K562 (cell line): Measurements from ENCODE around the gene CRYBG2. TPM values are rescaled to one million over a fixed set of nuclear protein-coding genes. Genes with fewer than 3 reads are reported as not detected.

ENCODE experiments used
- CC2D1A ChIP-seq: fragments of 450-650 bp; IDR thresholded peaks from 2 replicates; pipeline ENCODE4 v1.6.1; 2017; ENCODE audit warnings: mild to moderate bottlenecking
- COPS2 ChIP-seq: fragments of 450-650 bp; conservative IDR thresholded peaks from 2 replicates; pipeline ENCODE4 v1.6.1; 2016; ENCODE audit warnings: mild to moderate bottlenecking, moderate library complexity
- FOXM1 ChIP-seq, 2 experiments: fragments of 450-650 bp in 1 of 2; sonication (generic) in 1 of 2; formaldehyde crosslinking in 1 of 2; IDR thresholded peaks; 2 replicates each; pipeline versions ENCODE4 v1.6.1 to v1.9.0; 2017 to 2022; ENCODE audit warnings: low read depth in 2 of 2, mild to moderate bottlenecking in 2 of 2, missing genetic modification reagents in 1 of 2, moderate library complexity in 1 of 2
- MAZ ChIP-seq, 2 experiments: fragments of 450-650 bp in 1 of 2; sonication (generic) in 1 of 2; formaldehyde crosslinking; IDR thresholded peaks in 1 of 2; conservative IDR thresholded peaks in 1 of 2; 2 replicates each; pipeline versions ENCODE4 v1.4.0 to v1.5.0; 2020; ENCODE audit warnings: mild to moderate bottlenecking in 1 of 2, missing genetic modification reagents in 1 of 2
- MECOM ChIP-seq: fragments of 250-450 bp; sonication (Bioruptor Pico); IDR thresholded peaks from 2 replicates; pipeline ENCODE4 v1.8.0; 2022; ENCODE audit warnings: inconsistent platforms
- MTA3 ChIP-seq: fragments of 450-650 bp; formaldehyde crosslinking; IDR thresholded peaks from 2 replicates; pipeline ENCODE4 v1.6.1; 2017; ENCODE audit warnings: mild to moderate bottlenecking, borderline replicate concordance
- MXI1 ChIP-seq: IDR thresholded peaks from 2 replicates; pipeline ENCODE4 v1.6.1; 2011; ENCODE audit warnings: low read depth, mild to moderate bottlenecking, improper control_type of control experiment, low read length
- NCOR1 ChIP-seq: fragments of 450-650 bp; IDR thresholded peaks from 2 replicates; pipeline ENCODE4 v1.6.1; 2016; ENCODE audit warnings: mild to moderate bottlenecking, moderate library complexity
- SP1 ChIP-seq: sonication (generic); formaldehyde crosslinking; IDR thresholded peaks from 2 replicates; pipeline ENCODE4 v1.8.1; 2022; ENCODE audit warnings: mild to moderate bottlenecking, missing genetic modification reagents
- SRSF3 ChIP-seq: fragments of 200-400 bp; formaldehyde crosslinking; IDR thresholded peaks from 2 replicates; pipeline ENCODE4 v1.6.1; 2016; ENCODE audit warnings: mild to moderate bottlenecking, low read length, moderate library complexity; ENCODE audit not compliant: insufficient read depth
- STAT5A ChIP-seq: IDR thresholded peaks from 2 replicates; pipeline ENCODE4 v1.6.1; 2012; ENCODE audit warnings: low read length, inconsistent platforms, borderline replicate concordance
- TSC22D4 ChIP-seq: fragments of 450-650 bp; IDR thresholded peaks from 2 replicates; pipeline ENCODE4 v1.6.1; 2016; ENCODE audit warnings: missing genetic modification characterization, missing biosample characterization, control low read depth
- ZNF133 ChIP-seq: fragments of 250-450 bp; sonication (Bioruptor Pico); IDR thresholded peaks from 2 replicates; pipeline ENCODE4 v1.4.0; 2020; ENCODE audit warnings: mild to moderate bottlenecking
- ZNF57 ChIP-seq: fragments of 450-650 bp; formaldehyde crosslinking; IDR thresholded peaks from 2 replicates; pipeline ENCODE4 v1.4.0; 2020; ENCODE audit warnings: mild to moderate bottlenecking, moderate library complexity
- ZNF583 ChIP-seq: fragments of 250-450 bp; sonication (Bioruptor Pico); IDR thresholded peaks from 2 replicates; pipeline ENCODE4 v1.4.0; 2020
- polyA plus RNA-seq, 8 experiments: library from polyadenylated mRNA; depleted of rRNA in 4 of 8; stranded (reverse) in 5 of 8; unstranded in 3 of 8; fragments of >200 nt; fragmentation: Nextera tagmentation in 2 of 8; fragmentation: Illumina TruSeq in 1 of 8; extraction: Ambion mirVana in 2 of 8; extraction: Trizol in 1 of 8; gene quantifications; 2 replicates each; pipeline versions ENCODE4 v1.2.1 to v1.2.3, GENCODE V29; 2011 to 2014; ENCODE audit warnings: inconsistent platforms in 1 of 8, missing spikeins in 1 of 8
- total RNA-seq, 7 experiments: library from RNA; depleted of rRNA in 6 of 7; stranded (reverse); fragments of >200 nt in 6 of 7; fragmentation: Illumina TruSeq in 2 of 7; extraction: Trizol in 2 of 7; gene quantifications; 2 replicates each; pipeline versions ENCODE4 v1.2.1 to v1.2.3, GENCODE V29; 2011 to 2021; ENCODE audit warnings: low replicate concordance in 1 of 7
- TF ChIP-seq, protein P1 (sequence below): sonication (generic); formaldehyde crosslinking; IDR thresholded peaks from 2 replicates; pipeline ENCODE4 v1.8.1; 2023; ENCODE audit warnings: mild to moderate bottlenecking, missing genetic modification reagents, moderate library complexity
- TF ChIP-seq, protein P2 (sequence below): fragments of 250-450 bp; sonication (Bioruptor Pico); IDR thresholded peaks from 2 replicates; pipeline ENCODE4 v1.8.0; 2022; ENCODE audit warnings: moderate library complexity, mild to moderate bottlenecking, inconsistent platforms
- TF ChIP-seq, protein P3 (sequence below): fragments of 450-650 bp; conservative IDR thresholded peaks from 2 replicates; pipeline ENCODE4 v1.6.1; 2016; ENCODE audit warnings: missing genetic modification characterization, low read depth, mild to moderate bottlenecking, control low read depth, missing compliant biosample characterization
- TF ChIP-seq, protein P4 (sequence below): sonication (generic); formaldehyde crosslinking; IDR thresholded peaks from 2 replicates; pipeline ENCODE4 v1.8.0; 2023; ENCODE audit warnings: missing genetic modification reagents, mild to moderate bottlenecking, borderline replicate concordance

The CRYBG2 gene
- total and polyA plus RNA-seq, 9 of the 15 experiments (the other 6 are each of a cell fraction or from before 2014, with no cell fraction given) = 0.39 to 8.5 (median 3.7) TPM

DNA sequence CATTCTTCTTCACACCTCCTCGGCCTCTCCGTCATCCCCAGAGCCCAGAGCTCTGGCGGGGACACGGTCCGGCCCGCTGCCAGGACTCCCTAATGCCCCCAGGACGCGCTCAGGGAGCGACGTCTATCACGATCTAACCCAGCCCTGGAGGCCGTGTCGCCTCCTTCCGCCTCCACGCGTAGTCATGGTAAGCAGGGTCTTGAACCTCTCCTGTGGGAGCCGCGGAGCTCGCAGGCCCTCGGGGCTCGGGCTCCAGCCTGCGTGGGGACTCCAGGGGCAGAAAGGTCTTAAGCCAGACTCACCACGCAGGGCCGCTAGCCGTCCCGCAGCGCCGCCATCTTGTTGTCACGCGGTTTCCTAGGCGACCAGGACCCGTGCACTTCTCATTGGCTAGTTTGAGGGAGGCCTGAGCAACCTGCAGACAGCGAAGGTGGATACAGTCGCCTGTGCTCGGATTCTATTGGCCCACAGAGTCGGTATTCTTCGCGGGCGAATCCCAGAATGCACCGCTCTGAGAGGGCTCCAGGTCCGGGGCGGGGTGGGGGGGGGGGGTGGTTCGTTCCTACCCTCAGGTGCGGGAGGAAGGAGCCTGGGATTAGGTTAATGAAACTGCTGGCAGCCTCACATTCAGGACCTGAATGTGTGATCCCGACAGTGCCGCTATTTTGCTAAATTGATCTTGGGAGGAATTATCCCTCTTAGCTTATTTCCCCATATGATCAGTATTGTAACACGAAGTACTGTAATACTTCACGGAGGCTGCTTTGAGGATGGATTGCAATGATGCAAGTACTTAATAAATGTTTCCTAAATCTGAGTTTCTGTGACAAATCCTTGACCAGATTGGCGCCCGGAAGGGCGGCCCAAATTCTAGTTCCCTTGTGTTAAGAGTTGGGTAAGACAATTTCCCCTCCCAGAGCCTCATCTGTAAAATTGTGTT, 47.4 kb downstream of the CRYBG2 start, which contains the start of gene UBXN11 (continued):
- TF ChIP-seq, protein P1, sequence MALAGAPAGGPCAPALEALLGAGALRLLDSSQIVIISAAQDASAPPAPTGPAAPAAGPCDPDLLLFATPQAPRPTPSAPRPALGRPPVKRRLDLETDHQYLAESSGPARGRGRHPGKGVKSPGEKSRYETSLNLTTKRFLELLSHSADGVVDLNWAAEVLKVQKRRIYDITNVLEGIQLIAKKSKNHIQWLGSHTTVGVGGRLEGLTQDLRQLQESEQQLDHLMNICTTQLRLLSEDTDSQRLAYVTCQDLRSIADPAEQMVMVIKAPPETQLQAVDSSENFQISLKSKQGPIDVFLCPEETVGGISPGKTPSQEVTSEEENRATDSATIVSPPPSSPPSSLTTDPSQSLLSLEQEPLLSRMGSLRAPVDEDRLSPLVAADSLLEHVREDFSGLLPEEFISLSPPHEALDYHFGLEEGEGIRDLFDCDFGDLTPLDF (CRISPR knock-in tag) = no peak
- TF ChIP-seq SRSF3 (no peak), NCOR1 (no peak), ZNF57 (CRISPR knock-in tag) (no peak), MTA3 (peak; percentile 20; the same call in 1 of the 2 replicates), ZNF133 (CRISPR knock-in tag) (no peak), TSC22D4 (no peak), FOXM1 (IDR thresholded peaks at IDR 0.05; ENCODE audit: low read depth) (peak; percentile 87), FOXM1 (CRISPR knock-in tag; IDR thresholded peaks at IDR 0.05; ENCODE audit: low read depth) (peak; percentile 86; the same call in 1 of the 2 replicates), STAT5A (no peak), CC2D1A (no peak), COPS2 (no peak), SP1 (CRISPR knock-in tag) (0 out of 2 replicates have a peak, but pooled peaks have one; percentile 24), MECOM (CRISPR knock-in tag) (no peak), ZNF583 (CRISPR knock-in tag) (no peak), MAZ (CRISPR knock-in tag; conservative IDR thresholded peaks at IDR 0.05 in 1 of 2, IDR thresholded peaks at IDR 0.05 in 1 of 2) (peak; percentile 30 to 48; a peak in 2 of 4 replicates), MXI1 (peak; percentile 99)
- TF ChIP-seq, protein P2, sequence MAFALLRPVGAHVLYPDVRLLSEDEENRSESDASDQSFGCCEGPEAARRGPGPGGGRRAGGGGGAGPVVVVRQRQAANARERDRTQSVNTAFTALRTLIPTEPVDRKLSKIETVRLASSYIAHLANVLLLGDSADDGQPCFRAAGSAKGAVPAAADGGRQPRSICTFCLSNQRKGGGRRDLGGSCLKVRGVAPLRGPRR (CRISPR knock-in tag) = no peak
- TF ChIP-seq, protein P3, sequence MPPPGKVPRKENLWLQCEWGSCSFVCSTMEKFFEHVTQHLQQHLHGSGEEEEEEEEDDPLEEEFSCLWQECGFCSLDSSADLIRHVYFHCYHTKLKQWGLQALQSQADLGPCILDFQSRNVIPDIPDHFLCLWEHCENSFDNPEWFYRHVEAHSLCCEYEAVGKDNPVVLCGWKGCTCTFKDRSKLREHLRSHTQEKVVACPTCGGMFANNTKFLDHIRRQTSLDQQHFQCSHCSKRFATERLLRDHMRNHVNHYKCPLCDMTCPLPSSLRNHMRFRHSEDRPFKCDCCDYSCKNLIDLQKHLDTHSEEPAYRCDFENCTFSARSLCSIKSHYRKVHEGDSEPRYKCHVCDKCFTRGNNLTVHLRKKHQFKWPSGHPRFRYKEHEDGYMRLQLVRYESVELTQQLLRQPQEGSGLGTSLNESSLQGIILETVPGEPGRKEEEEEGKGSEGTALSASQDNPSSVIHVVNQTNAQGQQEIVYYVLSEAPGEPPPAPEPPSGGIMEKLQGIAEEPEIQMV (tag) = no peak
- TF ChIP-seq, protein P4, sequence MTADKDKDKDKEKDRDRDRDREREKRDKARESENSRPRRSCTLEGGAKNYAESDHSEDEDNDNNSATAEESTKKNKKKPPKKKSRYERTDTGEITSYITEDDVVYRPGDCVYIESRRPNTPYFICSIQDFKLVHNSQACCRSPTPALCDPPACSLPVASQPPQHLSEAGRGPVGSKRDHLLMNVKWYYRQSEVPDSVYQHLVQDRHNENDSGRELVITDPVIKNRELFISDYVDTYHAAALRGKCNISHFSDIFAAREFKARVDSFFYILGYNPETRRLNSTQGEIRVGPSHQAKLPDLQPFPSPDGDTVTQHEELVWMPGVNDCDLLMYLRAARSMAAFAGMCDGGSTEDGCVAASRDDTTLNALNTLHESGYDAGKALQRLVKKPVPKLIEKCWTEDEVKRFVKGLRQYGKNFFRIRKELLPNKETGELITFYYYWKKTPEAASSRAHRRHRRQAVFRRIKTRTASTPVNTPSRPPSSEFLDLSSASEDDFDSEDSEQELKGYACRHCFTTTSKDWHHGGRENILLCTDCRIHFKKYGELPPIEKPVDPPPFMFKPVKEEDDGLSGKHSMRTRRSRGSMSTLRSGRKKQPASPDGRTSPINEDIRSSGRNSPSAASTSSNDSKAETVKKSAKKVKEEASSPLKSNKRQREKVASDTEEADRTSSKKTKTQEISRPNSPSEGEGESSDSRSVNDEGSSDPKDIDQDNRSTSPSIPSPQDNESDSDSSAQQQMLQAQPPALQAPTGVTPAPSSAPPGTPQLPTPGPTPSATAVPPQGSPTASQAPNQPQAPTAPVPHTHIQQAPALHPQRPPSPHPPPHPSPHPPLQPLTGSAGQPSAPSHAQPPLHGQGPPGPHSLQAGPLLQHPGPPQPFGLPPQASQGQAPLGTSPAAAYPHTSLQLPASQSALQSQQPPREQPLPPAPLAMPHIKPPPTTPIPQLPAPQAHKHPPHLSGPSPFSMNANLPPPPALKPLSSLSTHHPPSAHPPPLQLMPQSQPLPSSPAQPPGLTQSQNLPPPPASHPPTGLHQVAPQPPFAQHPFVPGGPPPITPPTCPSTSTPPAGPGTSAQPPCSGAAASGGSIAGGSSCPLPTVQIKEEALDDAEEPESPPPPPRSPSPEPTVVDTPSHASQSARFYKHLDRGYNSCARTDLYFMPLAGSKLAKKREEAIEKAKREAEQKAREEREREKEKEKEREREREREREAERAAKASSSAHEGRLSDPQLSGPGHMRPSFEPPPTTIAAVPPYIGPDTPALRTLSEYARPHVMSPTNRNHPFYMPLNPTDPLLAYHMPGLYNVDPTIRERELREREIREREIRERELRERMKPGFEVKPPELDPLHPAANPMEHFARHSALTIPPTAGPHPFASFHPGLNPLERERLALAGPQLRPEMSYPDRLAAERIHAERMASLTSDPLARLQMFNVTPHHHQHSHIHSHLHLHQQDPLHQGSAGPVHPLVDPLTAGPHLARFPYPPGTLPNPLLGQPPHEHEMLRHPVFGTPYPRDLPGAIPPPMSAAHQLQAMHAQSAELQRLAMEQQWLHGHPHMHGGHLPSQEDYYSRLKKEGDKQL (CRISPR knock-in tag) = no peak
